ENCODE results near the gene CFAP97. TPM values are rescaled to one million over a fixed set of nuclear protein-coding genes. Genes with fewer than 3 reads are reported as not detected.
A peak's percentile ranks its signal among the peaks of the same experiment; 100 is the strongest.

Gene CFAP97
- 10 to 100 TPM; 14.1 to 15.1 TPM for total RNA-seq

- Histone ChIP-seq H3K4me1 (peaks cover 0 to 29% of the 10 kb centered on the region in 2 donors), H3K27ac (peak within 1 kb of the TSS; percentile 96 to 98), H3K27me3 (no peaks in the 10 kb centered on the region), H3K4me3 (peak within 1 kb of the TSS; percentile 70 to 75), H3K9me3 (no peaks in the 10 kb centered on the region), H3K36me3 (no peaks in the 10 kb centered on the region)
- TF ChIP-seq CTCF (IDR thresholded peaks at IDR 0.05), result peak in 1 of 2 donors; percentile 30
- peak; percentile 90 for DNase-seq (ENCODE audit: low spot score)
Measured at GRCh38 chr4:185203486-185204237, at the start of gene CFAP97. CFAP97 (minus strand) TSS chr4:185204000; CDS start chr4:185191196, 12,804 bp downstream.

- Histone ChIP-seq H3K9me3 (no peaks in the 10 kb centered on the region), H3K4me3 (no peak overlapping the region), H3K27me3 (no peaks in the 10 kb centered on the region), H3K4me1 (peaks cover 0 to 5% of the 10 kb centered on the region in 2 donors), H3K36me3 (no peaks in the 10 kb centered on the region), H3K27ac (no peak overlapping the region)
- TF ChIP-seq CTCF (IDR thresholded peaks at IDR 0.05), result no peak
- no peak for DNase-seq (ENCODE audit: low spot score)
Measured at GRCh38 chr4:185249105-185249504, 45.3 kb upstream of the CFAP97 start.

GRCh38 chr4:185248393-185249039 is 44.7 kb upstream of the CFAP97 start:
- H3K4me3 ChIP-seq, result no peak overlapping the region
- no peaks in the 10 kb centered on the region for H3K9me3 ChIP-seq
- H3K36me3 ChIP-seq, result no peaks in the 10 kb centered on the region
- H3K27ac ChIP-seq, result no peak overlapping the region
- no peak for TF ChIP-seq CTCF (IDR thresholded peaks at IDR 0.05)
- peaks cover 0 to 5% of the 10 kb centered on the region in 2 donors for H3K4me1 ChIP-seq
- no peaks in the 10 kb centered on the region for H3K27me3 ChIP-seq
- DNase-seq (ENCODE audit: low spot score), result no peak

- peaks cover 0 to 12% of the 10 kb centered on the region in 2 donors for H3K4me1 ChIP-seq
- no peak overlapping the region for H3K4me3 ChIP-seq
- no peak for DNase-seq (ENCODE audit: low spot score)
- no peak for TF ChIP-seq CTCF (IDR thresholded peaks at IDR 0.05)
- no peaks in the 10 kb centered on the region for H3K36me3 ChIP-seq
- no peaks in the 10 kb centered on the region for H3K27me3 ChIP-seq
- no peaks in the 10 kb centered on the region for H3K9me3 ChIP-seq
- H3K27ac ChIP-seq, result no peak overlapping the region
Measured at GRCh38 chr4:185247151-185247550, 43.4 kb upstream of the CFAP97 start.

- no peaks in the 10 kb centered on the region for H3K36me3 ChIP-seq
- H3K27me3 ChIP-seq, result no peaks in the 10 kb centered on the region
- TF ChIP-seq CTCF (IDR thresholded peaks at IDR 0.05), result no peak
- H3K4me1 ChIP-seq, result peaks cover 0 to 12% of the 10 kb centered on the region in 2 donors
- no peaks in the 10 kb centered on the region for H3K9me3 ChIP-seq
- DNase-seq (ENCODE audit: low spot score), result no peak
- H3K27ac ChIP-seq, result no peak overlapping the region
- no peak overlapping the region for H3K4me3 ChIP-seq
Measured at GRCh38 chr4:185246453-185246852, 42.7 kb upstream of the CFAP97 start.

Data from right atrium auricular region (tissue), 2 donors.